Omental fat pad (tissue), 4 donors: Measurements from ENCODE around the gene CCT2. TPM values are rescaled to one million over a fixed set of nuclear protein-coding genes. Genes with fewer than 3 reads are reported as not detected.

ENCODE experiments used
- ATAC-seq: fragments of 150-250 bp; one replicate; pipeline ENCODE4 v1.9.1; 2016; ENCODE audit warnings: mild to moderate bottlenecking, moderate library complexity; ENCODE audit not compliant: low FRiP score
- DNase-seq: peaks from one replicate; pipeline ENCODE4 v3.0.0-alpha.2; 2019; ENCODE audit warnings: low spot score
- total RNA-seq, 4 donors: library from RNA; depleted of rRNA; stranded (reverse); fragments of >200 nt; gene quantifications; one replicate each; pipeline ENCODE4 v1.1.0, GENCODE V29; 2016
- TF ChIP-seq, protein P1 (sequence below), 3 donors: fragments of 450-650 bp; IDR thresholded peaks; one replicate each; pipeline ENCODE4 v1.5.1; 2016 to 2017; ENCODE audit warnings: antibody characterized with exemption in 3 of 3, mild to moderate bottlenecking in 3 of 3, moderate library complexity in 2 of 3

Gene CCT2
- total RNA-seq, 4 donors from 2014 or later: 99.5 to 222 (median 129) TPM

DNA sequence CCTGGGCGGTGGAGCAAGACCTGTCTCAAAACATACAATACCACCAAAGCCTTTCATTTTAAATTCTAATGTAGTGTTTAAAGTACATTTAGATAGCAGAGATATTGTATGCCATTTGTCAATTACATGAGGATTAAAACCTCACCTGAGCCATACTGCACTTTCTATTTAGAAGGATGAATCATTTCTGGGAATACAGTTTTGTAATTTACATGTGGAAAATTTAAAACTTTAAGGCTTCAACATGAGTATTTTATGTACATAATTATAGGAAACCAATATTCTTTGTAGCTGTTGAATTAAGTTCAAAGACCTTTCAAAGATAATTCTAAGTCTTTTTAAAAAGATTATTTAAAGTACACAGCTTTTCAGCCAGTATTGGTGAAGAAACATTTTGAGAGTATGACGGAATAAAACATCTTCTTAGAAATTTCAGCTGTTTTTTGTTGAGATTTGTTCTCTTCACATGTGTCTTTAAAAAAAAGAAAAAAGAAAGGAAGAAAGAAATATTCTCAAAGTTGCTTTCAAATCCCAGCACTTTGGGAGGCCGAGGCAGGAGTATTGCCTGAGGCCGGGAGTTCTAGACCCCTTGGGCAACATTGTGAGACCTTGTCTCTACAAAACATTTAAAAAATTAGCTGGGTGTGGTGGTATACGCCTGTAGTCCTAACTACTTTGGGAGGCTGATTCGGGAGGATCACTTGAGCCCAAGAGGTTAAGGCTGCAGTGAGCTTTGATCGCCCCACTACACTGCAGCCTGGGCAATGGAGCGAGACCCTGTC, 34.5 kb upstream of the CCT2 start:
- ATAC-seq (no peak), DNase-seq (no peak)
- TF ChIP-seq, protein P1, sequence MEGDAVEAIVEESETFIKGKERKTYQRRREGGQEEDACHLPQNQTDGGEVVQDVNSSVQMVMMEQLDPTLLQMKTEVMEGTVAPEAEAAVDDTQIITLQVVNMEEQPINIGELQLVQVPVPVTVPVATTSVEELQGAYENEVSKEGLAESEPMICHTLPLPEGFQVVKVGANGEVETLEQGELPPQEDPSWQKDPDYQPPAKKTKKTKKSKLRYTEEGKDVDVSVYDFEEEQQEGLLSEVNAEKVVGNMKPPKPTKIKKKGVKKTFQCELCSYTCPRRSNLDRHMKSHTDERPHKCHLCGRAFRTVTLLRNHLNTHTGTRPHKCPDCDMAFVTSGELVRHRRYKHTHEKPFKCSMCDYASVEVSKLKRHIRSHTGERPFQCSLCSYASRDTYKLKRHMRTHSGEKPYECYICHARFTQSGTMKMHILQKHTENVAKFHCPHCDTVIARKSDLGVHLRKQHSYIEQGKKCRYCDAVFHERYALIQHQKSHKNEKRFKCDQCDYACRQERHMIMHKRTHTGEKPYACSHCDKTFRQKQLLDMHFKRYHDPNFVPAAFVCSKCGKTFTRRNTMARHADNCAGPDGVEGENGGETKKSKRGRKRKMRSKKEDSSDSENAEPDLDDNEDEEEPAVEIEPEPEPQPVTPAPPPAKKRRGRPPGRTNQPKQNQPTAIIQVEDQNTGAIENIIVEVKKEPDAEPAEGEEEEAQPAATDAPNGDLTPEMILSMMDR (IDR thresholded peaks at IDR 0.05): no peak

DNA sequence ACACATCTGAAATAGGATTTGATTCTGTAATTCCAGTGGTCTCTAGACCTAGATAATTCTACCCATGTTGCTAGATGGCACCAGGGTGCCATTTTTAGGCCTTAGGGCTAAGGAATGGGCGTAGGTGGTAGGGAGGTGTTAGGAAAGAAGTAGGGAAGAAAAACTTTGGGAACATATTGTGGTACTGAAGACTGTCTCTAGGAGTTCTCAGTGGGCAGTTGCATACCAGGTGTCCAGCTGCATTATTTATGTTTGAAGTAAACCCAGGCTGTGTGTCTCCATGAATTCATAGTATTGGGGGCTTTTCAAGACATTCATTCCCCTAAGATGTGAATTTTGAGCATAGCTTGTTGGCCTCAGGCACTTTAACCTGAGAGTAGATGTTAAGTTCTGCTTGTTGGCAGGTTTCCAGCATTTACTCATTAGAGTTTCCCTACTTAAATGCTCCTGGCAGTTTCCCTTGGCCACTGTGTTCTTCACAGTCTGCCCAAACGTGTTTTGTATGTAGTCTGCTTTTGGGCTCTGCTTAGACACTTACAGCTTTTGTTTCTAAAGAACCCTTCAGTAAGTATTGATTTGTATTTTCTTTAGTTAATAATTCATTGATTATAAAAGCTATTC, 31.5 kb upstream of the CCT2 start:
- no peak for ATAC-seq
- no peak for DNase-seq
- TF ChIP-seq, protein P1 (IDR thresholded peaks at IDR 0.05): no peak

DNA sequence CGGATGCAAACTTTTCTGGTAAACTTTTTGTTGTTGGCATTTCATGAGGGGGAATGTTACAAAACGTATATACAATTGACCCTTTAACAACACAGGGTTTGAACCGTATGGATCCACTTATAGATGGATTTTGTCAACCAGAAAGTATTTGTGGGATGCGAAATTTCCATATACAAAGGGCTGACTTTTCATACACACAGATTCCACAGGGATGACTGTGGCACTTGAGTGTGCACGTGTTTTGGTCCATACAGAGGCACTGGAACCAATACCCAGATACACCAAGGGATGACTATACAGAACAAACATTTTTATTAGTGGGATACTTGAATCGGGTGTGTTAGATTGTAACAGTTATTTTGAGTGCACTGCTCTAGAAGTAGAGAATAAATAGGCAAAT, 29.8 kb upstream of the CCT2 start:
- TF ChIP-seq, protein P1 (IDR thresholded peaks at IDR 0.05): no peak
- ATAC-seq (no peak), DNase-seq (no peak)

DNA sequence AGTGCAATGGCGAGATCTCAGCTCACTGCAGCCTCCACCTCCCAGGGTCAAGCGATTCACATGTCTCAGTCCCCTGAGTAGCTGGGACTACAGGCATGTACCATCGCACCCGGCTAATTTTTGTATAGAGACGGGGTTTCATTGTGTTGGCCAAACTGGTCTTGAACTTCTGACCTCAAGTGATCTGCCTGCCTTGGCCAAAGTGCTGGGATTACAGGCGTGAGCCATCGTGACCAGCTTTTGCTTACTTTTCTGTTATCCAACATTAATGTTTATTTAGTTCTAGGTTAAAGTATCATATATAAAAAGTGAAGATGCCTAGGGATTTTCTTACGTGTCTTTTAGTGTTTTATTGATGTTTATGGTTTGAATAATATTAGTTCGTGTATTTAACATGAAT, 28.9 kb upstream of the CCT2 start:
- TF ChIP-seq, protein P1 (IDR thresholded peaks at IDR 0.05): no peak
- DNase-seq (no peak), ATAC-seq (no peak)

DNA sequence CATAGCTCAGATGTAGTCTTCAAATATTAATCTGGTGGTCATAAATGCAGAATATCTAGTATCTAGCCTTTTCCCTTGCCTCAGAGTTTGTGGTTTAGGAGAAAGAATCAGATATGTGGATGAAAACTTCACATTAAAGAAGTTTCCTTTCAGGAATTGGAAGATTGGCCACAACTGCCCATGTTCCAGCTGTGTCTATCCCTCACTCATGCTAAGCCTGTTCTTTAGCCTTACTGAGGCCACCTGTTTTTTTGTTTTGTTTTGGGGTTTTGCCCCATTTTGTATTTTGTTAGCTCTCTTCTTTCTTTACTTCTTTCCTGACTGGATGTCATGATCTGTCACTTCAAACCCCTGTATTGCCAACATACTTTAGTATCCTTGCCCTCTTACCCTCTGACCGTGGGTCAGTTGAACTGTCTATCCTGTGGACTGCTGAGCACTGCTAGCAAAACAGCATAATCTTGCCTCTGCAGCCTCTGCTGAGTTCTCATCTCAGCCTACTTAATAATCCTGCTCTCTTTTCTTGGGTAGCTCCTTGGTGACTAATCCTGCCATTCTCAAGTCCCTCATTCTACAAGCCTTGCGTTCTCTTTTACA, 22.0 kb upstream of the CCT2 start:
- ATAC-seq (no peak), DNase-seq (no peak)
- TF ChIP-seq, protein P1 (IDR thresholded peaks at IDR 0.05): no peak

DNA sequence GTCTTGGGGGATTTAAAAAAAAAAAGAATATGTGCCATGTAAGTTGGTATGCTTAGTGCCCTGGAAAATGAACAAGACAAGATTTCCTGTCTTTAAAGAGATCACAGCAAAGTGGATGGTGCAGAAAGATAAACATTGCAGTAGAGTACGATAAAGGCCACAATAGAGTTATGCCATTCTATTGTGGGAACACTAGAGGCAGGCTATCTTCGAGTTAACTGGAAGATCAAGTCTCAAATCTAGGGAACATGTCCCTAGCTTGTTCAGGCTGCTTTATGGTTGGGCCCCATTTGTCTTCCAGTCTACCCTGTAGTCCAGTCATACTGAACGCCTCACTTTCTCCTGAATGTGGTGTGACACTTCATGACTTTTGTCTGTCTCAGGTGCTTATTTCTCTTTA, 18.7 kb upstream of the CCT2 start:
- TF ChIP-seq, protein P1 (IDR thresholded peaks at IDR 0.05): no peak
- ATAC-seq: no peak
- DNase-seq: no peak
